Right hindlimb (tissue), 1 donor: ENCODE measurements around the gene GLI3.

Source experiments
- DNase-seq: peaks from one replicate; pipeline ENCODE4 v3.0.0-alpha.2; 2018

The GLI3 gene

GRCh38 chr7:42168512-42168911, 68.5 kb downstream of the GLI3 start:
- DNase-seq: no peak

- DNase-seq: no peak
Observed at GRCh38 chr7:42167631-42168236, 69.3 kb downstream of the GLI3 start.

GRCh38 chr7:42167206-42167605, 69.8 kb downstream of the GLI3 start:
- no peak for DNase-seq

- DNase-seq: no peak
Observed at GRCh38 chr7:42164881-42165428, 72.1 kb downstream of the GLI3 start.

GRCh38 chr7:42162560-42163325, 74.3 kb downstream of the GLI3 start:
- no peak for DNase-seq

GRCh38 chr7:42161719-42162118, 75.3 kb downstream of the GLI3 start:
- no peak for DNase-seq

- no peak for DNase-seq
Observed at GRCh38 chr7:42161110-42161509, 75.9 kb downstream of the GLI3 start.

- no peak for DNase-seq
Observed at GRCh38 chr7:42159130-42159529, 77.9 kb downstream of the GLI3 start.

- no peak for DNase-seq
Observed at GRCh38 chr7:42156967-42157721, 79.9 kb downstream of the GLI3 start.

- no peak for DNase-seq
Observed at GRCh38 chr7:42156291-42156865, 80.6 kb downstream of the GLI3 start.

- DNase-seq: no peak
Observed at GRCh38 chr7:42155584-42156290, 81.3 kb downstream of the GLI3 start.

- no peak for DNase-seq
Observed at GRCh38 chr7:42154173-42154572, 82.8 kb downstream of the GLI3 start.

- peak; percentile 28 for DNase-seq
Observed at GRCh38 chr7:42152329-42153205, 84.4 kb downstream of the GLI3 start.

- DNase-seq: peak; percentile 92
Observed at GRCh38 chr7:42151309-42151708, 85.7 kb downstream of the GLI3 start.

- DNase-seq: no peak
Observed at GRCh38 chr7:42145539-42145938, 91.5 kb downstream of the GLI3 start.

GRCh38 chr7:42144604-42145003, 92.4 kb downstream of the GLI3 start:
- DNase-seq: peak; percentile 41

GRCh38 chr7:42143711-42144600, 93.1 kb downstream of the GLI3 start:
- DNase-seq: peak; percentile 36

- DNase-seq: no peak
Observed at GRCh38 chr7:42142089-42142488, 94.9 kb downstream of the GLI3 start.

- no peak for DNase-seq
Observed at GRCh38 chr7:42139751-42140150, 97.3 kb downstream of the GLI3 start.

- no peak for DNase-seq
Observed at GRCh38 chr7:42138691-42139090, 98.3 kb downstream of the GLI3 start.
